PC-3 (cell line): ENCODE measurements around the gene ZNF132.

Experiments used
- EZH2 ChIP-seq: fragments of 300-600 bp; sonication (generic); IDR thresholded peaks from one replicate; pipeline ENCODE4 v1.6.1; 2017; ENCODE audit warnings: antibody characterized with exemption, mild to moderate bottlenecking, low read length; ENCODE audit not compliant: unreplicated experiment
- TF ChIP-seq, protein P1 (sequence below): fragments of 300-600 bp; sonication (generic); conservative IDR thresholded peaks from 2 replicates; pipeline ENCODE4 v1.5.1; 2017; ENCODE audit warnings: antibody characterized with exemption, low read depth, mild to moderate bottlenecking, low read length

DNA sequence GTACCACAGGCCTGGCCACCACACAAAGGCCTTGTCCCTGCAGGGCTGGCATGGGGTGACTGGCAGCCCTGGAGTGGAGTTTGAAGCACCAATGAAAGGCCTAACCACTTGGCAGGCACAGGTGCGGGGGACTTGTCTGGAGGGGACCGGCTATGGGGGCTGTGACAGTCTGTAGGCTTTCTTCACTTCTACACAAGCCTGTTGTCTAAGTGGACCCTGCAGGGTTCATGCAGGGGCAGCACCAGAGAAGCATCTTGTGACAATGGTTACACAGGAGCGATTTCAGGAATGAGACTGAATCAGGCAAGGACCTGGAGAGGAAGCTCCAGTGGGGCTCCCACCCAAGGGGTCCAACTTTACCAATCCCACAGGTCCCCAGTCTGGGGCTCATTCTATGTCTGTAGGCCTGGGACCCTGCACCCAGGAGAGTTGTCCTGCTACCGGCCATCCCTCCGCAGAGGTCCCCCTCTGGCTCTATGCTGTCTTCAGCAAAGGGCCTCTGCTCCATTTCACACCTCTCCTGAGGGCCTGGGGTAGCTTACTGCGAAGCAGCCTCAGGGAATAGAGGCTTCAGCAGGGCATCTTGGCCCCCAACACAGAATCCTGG lies 56.9 kb downstream of the ZNF132 start:
- TF ChIP-seq, protein P1, sequence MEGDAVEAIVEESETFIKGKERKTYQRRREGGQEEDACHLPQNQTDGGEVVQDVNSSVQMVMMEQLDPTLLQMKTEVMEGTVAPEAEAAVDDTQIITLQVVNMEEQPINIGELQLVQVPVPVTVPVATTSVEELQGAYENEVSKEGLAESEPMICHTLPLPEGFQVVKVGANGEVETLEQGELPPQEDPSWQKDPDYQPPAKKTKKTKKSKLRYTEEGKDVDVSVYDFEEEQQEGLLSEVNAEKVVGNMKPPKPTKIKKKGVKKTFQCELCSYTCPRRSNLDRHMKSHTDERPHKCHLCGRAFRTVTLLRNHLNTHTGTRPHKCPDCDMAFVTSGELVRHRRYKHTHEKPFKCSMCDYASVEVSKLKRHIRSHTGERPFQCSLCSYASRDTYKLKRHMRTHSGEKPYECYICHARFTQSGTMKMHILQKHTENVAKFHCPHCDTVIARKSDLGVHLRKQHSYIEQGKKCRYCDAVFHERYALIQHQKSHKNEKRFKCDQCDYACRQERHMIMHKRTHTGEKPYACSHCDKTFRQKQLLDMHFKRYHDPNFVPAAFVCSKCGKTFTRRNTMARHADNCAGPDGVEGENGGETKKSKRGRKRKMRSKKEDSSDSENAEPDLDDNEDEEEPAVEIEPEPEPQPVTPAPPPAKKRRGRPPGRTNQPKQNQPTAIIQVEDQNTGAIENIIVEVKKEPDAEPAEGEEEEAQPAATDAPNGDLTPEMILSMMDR = no peak
- TF ChIP-seq EZH2 = no peak
